Pancreas (tissue), 10 donors: ENCODE results near the gene CAPN13. TPM values are rescaled to one million over a fixed set of nuclear protein-coding genes. Genes with fewer than 3 reads are reported as not detected.

Experiments used
- ATAC-seq, 4 donors: fragments of 200-7000 bp; cut with Tn5 transposase; one replicate each; pipeline versions ENCODE4 v1.8.0 to v1.9.1; 2020; ENCODE audit warnings: mild to moderate bottlenecking in 4 of 4, moderate library complexity in 4 of 4
- DNase-seq, 6 donors: peaks; one replicate each; pipeline ENCODE4 v3.0.0-alpha.2; 2020
- FAIRE-seq: peaks from 2 replicates; lab custom pipeline; 2012; peaks lifted over from hg19 to GRCh38; lab: Jason Lieb, UNC
- H3K27ac ChIP-seq, 4 donors: fragments of 200-600 bp; sonication (generic); 1 replicate in 3 of 4; 2 replicates in 1 of 4; pipeline versions ENCODE4 v1.5.0 to v1.8.0; 2020
- H3K27me3 ChIP-seq, 4 donors: fragments of 200-600 bp; one replicate each; pipeline ENCODE4 v1.8.0; 2021
- H3K36me3 ChIP-seq, 3 donors: fragments of 200-600 bp; sonication (generic) in 1 of 3; one replicate each; pipeline versions ENCODE4 v1.5.0 to v1.8.0; 2020 to 2021
- H3K4me1 ChIP-seq, 3 donors: fragments of 200-600 bp; one replicate each; pipeline ENCODE4 v1.8.0; 2021
- H3K4me3 ChIP-seq, 4 donors: fragments of 200-600 bp; sonication (generic) in 2 of 4; one replicate each; pipeline versions ENCODE4 v1.5.0 to v1.8.0; 2020 to 2021
- H3K9me3 ChIP-seq, 4 donors: fragments of 200-600 bp; one replicate each; pipeline ENCODE4 v1.8.0; 2021
- CTCF ChIP-seq, 4 donors: fragments of 200-600 bp; sonication (generic) in 3 of 4; IDR thresholded peaks; one replicate each; pipeline versions ENCODE4 v1.5.0 to v1.8.0; 2021; ENCODE audit warnings: antibody characterized with exemption in 4 of 4
- WGBS, 2 donors: extraction: QIAGEN DNeasy Blood & Tissue Kit; methylation state at CpG; one replicate each; pipeline ENCODE4 v1.1.7; 2013; 5-methylcytosine and 5-hydroxymethylcytosine counted together
- intact Hi-C, 3 donors: fragments of 100-400 bp; cut with DNase I; formaldehyde crosslinking; loops; one replicate each; pipeline versions ENCODE4 v1.11.1 to v1.14.2; 2022
- polyA plus RNA-seq, 2 donors: library from polyadenylated mRNA; stranded (reverse); fragments of 200-250 nt; gene quantifications; one replicate each; pipeline ENCODE4 v1.2.3, GENCODE V29; 2013
- total RNA-seq, 6 donors: library from RNA; stranded (reverse); fragmentation: NEBNext Ultra II Directional in 4 of 6; extraction: Animal tissue kit (Norgen Biotek cat#: 25700) in 4 of 6; gene quantifications; one replicate each; pipeline versions ENCODE4 v1.2.1 to v1.2.4, GENCODE V29; 2021 to 2023
- donor health status: healthy with polysubstance abuse.
- donor health status: DM: no; HTN: no; CAD: no; lungs with moderate emphysema.
- donor health status: DM: no; HTN: no; CAD: no.
- donor health status: control.
- donor health status: control.
- donor health status: Bipolar disorder and iron deficiency.
- donor health status: DM: yes; HTN: yes; CAD: no.
- donor health status: DM: no; HTN: no; CAD: no.
- donor health status: DM: no; HTN: no; CAD: no.
- donor health status: DM: yes; HTN: yes; CAD: no.

The CAPN13 gene
- total and polyA plus RNA-seq, 8 donors: 2.7 to 18.3 (median 6.5) TPM

GRCh38 chr2:30721668-30722647 is 85.3 kb downstream of the CAPN13 start:
- no peak for TF ChIP-seq CTCF (IDR thresholded peaks at IDR 0.05)
- 79 to 81% methylated on average over 6 of the region's 6 CpGs for WGBS, 2 donors
- ATAC-seq (no peak), FAIRE-seq (no peak), DNase-seq (peak in 1 of 6 donors; percentile 30)
- Histone ChIP-seq H3K36me3 (no peaks in the 10 kb centered on the region), H3K27me3 (no peaks in the 10 kb centered on the region), H3K9me3 (no peaks in the 10 kb centered on the region), H3K4me3 (no peak overlapping the region), H3K4me1 (no peaks in the 10 kb centered on the region), H3K27ac (no peak overlapping the region)
- intact Hi-C loops: loop anchor here in 1 of 3 donors (5.0 kb wide), 2 partner anchors 135 to 450 kb away; no protein-coding TSS in a partner anchor

GRCh38 chr2:30721241-30721640 is 86.0 kb downstream of the CAPN13 start:
- Histone ChIP-seq H3K36me3 (no peaks in the 10 kb centered on the region), H3K27ac (no peak overlapping the region), H3K4me1 (no peaks in the 10 kb centered on the region), H3K9me3 (no peaks in the 10 kb centered on the region), H3K27me3 (no peaks in the 10 kb centered on the region), H3K4me3 (no peak overlapping the region)
- DNase-seq: peak in 1 of 6 donors; percentile 28
- intact Hi-C loops: loop anchor here in 1 of 3 donors (5.0 kb wide), 2 partner anchors 136 to 451 kb away; no protein-coding TSS in a partner anchor
- 76 to 89% methylated on average over 4 of the region's 4 CpGs for WGBS, 2 donors
- no peak for TF ChIP-seq CTCF (IDR thresholded peaks at IDR 0.05)
- no peak for FAIRE-seq
- ATAC-seq: no peak

- no peaks in the 10 kb centered on the region for H3K4me1 ChIP-seq
- H3K27me3 ChIP-seq: no peaks in the 10 kb centered on the region
- intact Hi-C loops: loop anchor here in 2 of 3 donors (5.0 to 10.0 kb wide), 3 partner anchors 140 to 618 kb away; no protein-coding TSS in a partner anchor
- no peak for TF ChIP-seq CTCF (IDR thresholded peaks at IDR 0.05)
- DNase-seq (peak in 1 of 6 donors; percentile 21), ATAC-seq (no peak), FAIRE-seq (no peak)
- no peaks in the 10 kb centered on the region for H3K36me3 ChIP-seq
- no peak overlapping the region for H3K27ac ChIP-seq
- no peaks in the 10 kb centered on the region for H3K9me3 ChIP-seq
- 45 to 62% methylated on average over 1 of the region's 1 CpG for WGBS, 2 donors
- H3K4me3 ChIP-seq: no peak overlapping the region
Measured at GRCh38 chr2:30717081-30717650, 90.1 kb downstream of the CAPN13 start.

- intact Hi-C loops: loop anchor here in 2 of 3 donors (5.0 to 10.0 kb wide), 3 partner anchors 141 to 618 kb away; no protein-coding TSS in a partner anchor
- Histone ChIP-seq H3K4me1 (no peaks in the 10 kb centered on the region), H3K9me3 (no peaks in the 10 kb centered on the region), H3K27ac (no peak overlapping the region), H3K27me3 (no peaks in the 10 kb centered on the region), H3K36me3 (no peaks in the 10 kb centered on the region), H3K4me3 (no peak overlapping the region)
- DNase-seq (peak in 1 of 6 donors; percentile 39), ATAC-seq (peak; percentile 26 to 59 (median 30)), FAIRE-seq (no peak)
- WGBS, 2 donors: 20 to 31% methylated on average over 11 of the region's 11 CpGs
- no peak for TF ChIP-seq CTCF (IDR thresholded peaks at IDR 0.05)
Measured at GRCh38 chr2:30716123-30716900, 90.9 kb downstream of the CAPN13 start.
